ENCODE data around the gene NXN. TPM values are rescaled to one million over a fixed set of nuclear protein-coding genes. Genes with fewer than 3 reads are reported as not detected.

The NXN gene
- total RNA-seq, 1 experiment from 2014 or later = not detected

DNA sequence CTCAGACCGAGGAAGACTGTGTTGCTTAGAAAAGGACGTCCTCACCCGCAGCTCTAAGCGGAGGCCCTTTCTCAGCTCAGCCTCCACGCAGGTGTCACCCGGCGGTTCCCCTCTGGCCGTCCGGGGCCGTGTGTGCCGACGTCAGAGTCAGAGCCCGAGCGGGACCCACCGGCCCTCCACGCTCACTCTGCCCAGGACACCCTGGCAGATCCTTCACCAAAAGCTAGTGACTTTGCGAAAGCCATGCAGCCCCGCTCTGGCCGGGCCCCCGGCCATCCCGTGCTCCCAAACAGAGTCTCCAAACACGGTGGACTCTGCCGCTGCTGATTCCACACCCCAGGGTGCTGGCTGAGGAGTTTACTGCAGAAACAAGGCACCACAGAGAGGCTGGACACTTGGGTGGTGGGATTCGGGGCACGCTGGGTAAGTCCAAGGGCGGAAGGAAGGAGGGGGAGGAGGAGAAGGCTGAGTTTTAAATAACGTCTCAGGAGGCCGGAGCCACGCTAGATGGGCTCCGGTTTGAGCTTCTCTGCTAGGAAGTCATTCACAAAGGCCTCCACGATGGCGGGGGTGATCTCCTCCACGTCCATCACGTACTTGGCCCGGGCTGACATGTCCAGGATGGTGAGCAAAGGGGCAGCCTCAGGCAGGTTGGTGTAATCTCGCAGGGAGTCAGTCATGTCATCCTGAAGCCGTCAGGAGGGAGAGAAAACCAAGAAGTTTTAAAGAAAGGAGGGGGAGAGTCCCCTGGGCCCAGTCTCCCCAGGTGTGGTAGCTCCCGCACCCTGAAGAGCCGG lies 178.9 kb downstream of the NXN start:
- DNase-seq = no peak
- no peaks in the 10 kb centered on the region for H3K4me1 ChIP-seq (ENCODE audit: low read length)
- H3K36me3 ChIP-seq (ENCODE audit: insufficient read depth, low read length) = no peaks in the 10 kb centered on the region
- no peaks in the 10 kb centered on the region for H4K20me1 ChIP-seq (ENCODE audit: insufficient read depth, low read depth, low read length)
- H3K9me3 ChIP-seq (ENCODE audit: low read length) = no peaks in the 10 kb centered on the region
- H3K4me2 ChIP-seq (ENCODE audit: low read depth, low read length, poor library complexity, severe bottlenecking) = no peak overlapping the region
- no peak overlapping the region for H3K27ac ChIP-seq (ENCODE audit: low read length)
- no peaks in the 10 kb centered on the region for H3K9me2 ChIP-seq (replicated peaks; ENCODE audit: insufficient read depth, low read length)
- H2AFZ ChIP-seq (ENCODE audit: low read length) = no peak overlapping the region
- H3K27me3 ChIP-seq (ENCODE audit: low read length) = no peaks in the 10 kb centered on the region
- H3K9ac ChIP-seq (ENCODE audit: low read length) = no peak overlapping the region
- no peaks in the 10 kb centered on the region for H3K79me2 ChIP-seq (ENCODE audit: low read length)
- no peak overlapping the region for H3K4me3 ChIP-seq (ENCODE audit: low read length)

DNA sequence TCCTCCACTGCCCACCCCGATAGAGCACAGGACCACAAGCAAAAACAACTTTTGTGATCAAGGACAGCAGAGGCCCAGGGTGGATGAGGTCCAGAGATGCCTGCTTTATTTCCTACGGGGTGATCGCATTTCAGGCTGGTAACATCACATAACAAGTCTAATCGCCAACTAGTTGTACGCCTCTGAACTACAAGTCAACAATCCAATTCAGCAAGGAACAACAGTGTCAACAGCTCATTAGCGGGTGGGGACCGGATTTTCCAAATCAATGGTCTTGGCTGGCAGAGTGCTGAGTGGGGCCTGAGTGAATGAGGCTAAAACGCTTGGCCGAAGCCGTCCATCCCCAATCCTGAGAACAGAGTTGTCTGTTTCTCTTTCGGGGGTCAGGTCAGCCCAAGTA lies 180.3 kb downstream of the NXN start:
- Histone ChIP-seq H3K4me1 (ENCODE audit: low read length) (no peaks in the 10 kb centered on the region), H4K20me1 (ENCODE audit: insufficient read depth, low read depth, low read length) (no peaks in the 10 kb centered on the region), H3K9me2 (replicated peaks; ENCODE audit: insufficient read depth, low read length) (no peaks in the 10 kb centered on the region), H3K4me3 (ENCODE audit: low read length) (no peak overlapping the region), H3K27ac (ENCODE audit: low read length) (no peak overlapping the region), H3K27me3 (ENCODE audit: low read length) (no peaks in the 10 kb centered on the region), H3K9me3 (ENCODE audit: low read length) (no peaks in the 10 kb centered on the region), H3K36me3 (ENCODE audit: insufficient read depth, low read length) (no peaks in the 10 kb centered on the region), H3K4me2 (ENCODE audit: low read depth, low read length, poor library complexity, severe bottlenecking) (no peak overlapping the region), H3K79me2 (ENCODE audit: low read length) (no peaks in the 10 kb centered on the region), H2AFZ (ENCODE audit: low read length) (no peak overlapping the region), H3K9ac (ENCODE audit: low read length) (no peak overlapping the region)
- no peak for DNase-seq

DNA sequence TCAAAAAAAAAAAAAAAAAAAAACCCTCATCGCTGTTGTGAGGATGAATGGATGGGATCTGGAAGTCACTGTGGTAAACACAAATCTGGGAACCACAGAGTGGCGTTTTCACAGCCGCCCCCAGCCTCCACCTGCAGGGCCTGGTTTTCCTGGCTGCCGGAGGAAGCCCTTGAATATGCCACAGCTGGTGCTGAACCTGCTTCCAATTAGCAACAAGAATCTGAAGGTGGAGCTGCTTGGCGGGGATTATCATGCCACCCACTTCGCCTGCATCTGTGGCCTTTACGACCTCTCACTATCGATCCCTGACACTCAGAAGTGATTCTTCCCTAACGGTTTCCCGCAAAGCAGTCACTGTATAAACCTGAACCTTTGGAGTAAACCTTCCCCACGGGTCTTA lies 181.3 kb downstream of the NXN start:
- H3K9me3 ChIP-seq (ENCODE audit: low read length) = no peaks in the 10 kb centered on the region
- H3K4me3 ChIP-seq (ENCODE audit: low read length) = no peak overlapping the region
- H3K4me2 ChIP-seq (ENCODE audit: low read depth, low read length, poor library complexity, severe bottlenecking) = no peak overlapping the region
- H3K9me2 ChIP-seq (replicated peaks; ENCODE audit: insufficient read depth, low read length) = no peaks in the 10 kb centered on the region
- no peak overlapping the region for H3K9ac ChIP-seq (ENCODE audit: low read length)
- no peaks in the 10 kb centered on the region for H3K27me3 ChIP-seq (ENCODE audit: low read length)
- no peaks in the 10 kb centered on the region for H3K36me3 ChIP-seq (ENCODE audit: insufficient read depth, low read length)
- H3K4me1 ChIP-seq (ENCODE audit: low read length) = no peaks in the 10 kb centered on the region
- H3K79me2 ChIP-seq (ENCODE audit: low read length) = no peaks in the 10 kb centered on the region
- H4K20me1 ChIP-seq (ENCODE audit: insufficient read depth, low read depth, low read length) = no peaks in the 10 kb centered on the region
- H3K27ac ChIP-seq (ENCODE audit: low read length) = no peak overlapping the region
- no peak for DNase-seq
- no peak overlapping the region for H2AFZ ChIP-seq (ENCODE audit: low read length)

DNA sequence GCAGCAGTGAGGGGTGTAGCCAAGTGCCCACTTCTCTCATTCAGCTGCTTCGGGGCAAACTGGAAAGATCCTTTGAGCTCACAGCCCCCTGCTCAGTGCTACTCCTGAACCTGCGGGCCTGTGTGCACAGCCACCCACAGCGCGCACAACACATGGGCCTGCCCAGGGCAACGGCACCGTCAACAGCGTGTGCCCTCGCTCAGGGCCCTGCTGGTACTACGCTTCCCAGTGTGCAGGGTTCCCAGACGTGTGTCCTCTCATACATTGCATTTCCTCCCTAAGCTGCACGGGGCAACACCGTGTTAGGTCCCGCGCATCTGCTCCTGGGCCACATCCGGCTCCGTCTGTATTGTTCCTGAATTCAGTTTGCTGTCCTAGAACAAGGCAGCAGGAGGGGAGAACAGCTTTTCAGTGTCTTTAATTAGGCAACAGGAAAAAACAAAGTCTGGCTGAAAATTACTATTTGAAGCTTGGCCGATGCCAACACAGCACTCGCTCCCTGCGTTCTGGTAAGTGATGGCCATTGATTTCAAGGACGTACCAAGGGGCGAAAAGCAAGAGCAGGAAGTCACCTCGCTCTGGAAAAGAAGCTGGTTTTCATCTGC lies 182.2 kb downstream of the NXN start:
- no peaks in the 10 kb centered on the region for H3K9me2 ChIP-seq (replicated peaks; ENCODE audit: insufficient read depth, low read length)
- no peaks in the 10 kb centered on the region for H3K27me3 ChIP-seq (ENCODE audit: low read length)
- H3K9me3 ChIP-seq (ENCODE audit: low read length) = no peaks in the 10 kb centered on the region
- no peak overlapping the region for H3K9ac ChIP-seq (ENCODE audit: low read length)
- H3K79me2 ChIP-seq (ENCODE audit: low read length) = no peaks in the 10 kb centered on the region
- H3K27ac ChIP-seq (ENCODE audit: low read length) = no peak overlapping the region
- no peak overlapping the region for H3K4me3 ChIP-seq (ENCODE audit: low read length)
- H2AFZ ChIP-seq (ENCODE audit: low read length) = no peak overlapping the region
- DNase-seq = no peak
- H3K4me2 ChIP-seq (ENCODE audit: low read depth, low read length, poor library complexity, severe bottlenecking) = no peak overlapping the region
- H3K36me3 ChIP-seq (ENCODE audit: insufficient read depth, low read length) = no peaks in the 10 kb centered on the region
- H4K20me1 ChIP-seq (ENCODE audit: insufficient read depth, low read depth, low read length) = no peaks in the 10 kb centered on the region
- no peaks in the 10 kb centered on the region for H3K4me1 ChIP-seq (ENCODE audit: low read length)

DNA sequence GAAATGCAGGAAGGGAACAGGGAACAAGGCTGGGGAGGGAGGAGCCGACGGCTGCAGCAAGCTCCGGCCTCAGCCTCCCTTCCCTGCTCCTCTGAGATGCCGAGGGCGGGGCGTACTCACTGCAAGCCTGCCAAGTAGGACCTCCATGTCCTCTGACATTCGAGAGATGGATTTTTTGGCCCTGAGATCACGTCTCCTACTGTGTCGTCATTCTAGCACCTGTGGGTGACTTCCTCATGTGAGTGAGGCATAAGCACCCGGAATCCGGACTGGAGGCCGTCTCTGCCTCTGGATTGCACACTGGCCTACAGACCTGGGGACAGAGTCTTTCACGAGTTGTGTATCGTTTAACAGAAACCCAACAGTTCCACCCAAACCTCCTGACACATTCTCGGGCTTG lies 183.0 kb downstream of the NXN start:
- no peaks in the 10 kb centered on the region for H4K20me1 ChIP-seq (ENCODE audit: insufficient read depth, low read depth, low read length)
- no peak overlapping the region for H2AFZ ChIP-seq (ENCODE audit: low read length)
- no peak overlapping the region for H3K4me3 ChIP-seq (ENCODE audit: low read length)
- H3K4me2 ChIP-seq (ENCODE audit: low read depth, low read length, poor library complexity, severe bottlenecking) = no peak overlapping the region
- H3K9me2 ChIP-seq (replicated peaks; ENCODE audit: insufficient read depth, low read length) = no peaks in the 10 kb centered on the region
- no peaks in the 10 kb centered on the region for H3K79me2 ChIP-seq (ENCODE audit: low read length)
- no peaks in the 10 kb centered on the region for H3K27me3 ChIP-seq (ENCODE audit: low read length)
- no peak overlapping the region for H3K9ac ChIP-seq (ENCODE audit: low read length)
- H3K27ac ChIP-seq (ENCODE audit: low read length) = no peak overlapping the region
- H3K36me3 ChIP-seq (ENCODE audit: insufficient read depth, low read length) = no peaks in the 10 kb centered on the region
- DNase-seq = no peak
- no peaks in the 10 kb centered on the region for H3K4me1 ChIP-seq (ENCODE audit: low read length)
- H3K9me3 ChIP-seq (ENCODE audit: low read length) = no peaks in the 10 kb centered on the region

DNA sequence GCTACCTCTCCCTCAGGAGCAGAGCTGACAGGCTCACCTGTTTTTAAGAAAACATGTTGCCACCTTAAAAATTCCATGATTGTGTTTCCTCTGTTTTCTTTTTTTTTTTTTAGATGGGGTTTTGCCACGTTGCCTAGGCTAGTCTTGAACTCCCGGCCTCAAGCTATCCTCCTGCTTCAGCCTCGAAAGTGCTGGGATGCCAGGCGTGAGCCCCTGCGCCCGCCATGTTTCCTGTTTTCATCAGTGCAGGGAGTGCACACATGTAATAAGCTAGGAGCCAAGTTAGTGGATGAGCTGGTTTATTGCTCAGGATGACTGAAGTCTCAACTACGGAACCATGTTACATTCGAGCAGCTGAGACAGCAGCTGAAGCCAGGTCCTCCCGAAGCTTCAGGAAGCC lies 183.9 kb downstream of the NXN start:
- H3K79me2 ChIP-seq (ENCODE audit: low read length) = no peaks in the 10 kb centered on the region
- H3K4me3 ChIP-seq (ENCODE audit: low read length) = no peak overlapping the region
- no peaks in the 10 kb centered on the region for H3K9me2 ChIP-seq (replicated peaks; ENCODE audit: insufficient read depth, low read length)
- H3K4me1 ChIP-seq (ENCODE audit: low read length) = no peaks in the 10 kb centered on the region
- no peak overlapping the region for H3K4me2 ChIP-seq (ENCODE audit: low read depth, low read length, poor library complexity, severe bottlenecking)
- no peak for DNase-seq
- no peak overlapping the region for H2AFZ ChIP-seq (ENCODE audit: low read length)
- no peak overlapping the region for H3K9ac ChIP-seq (ENCODE audit: low read length)
- no peaks in the 10 kb centered on the region for H4K20me1 ChIP-seq (ENCODE audit: insufficient read depth, low read depth, low read length)
- H3K27ac ChIP-seq (ENCODE audit: low read length) = no peak overlapping the region
- H3K27me3 ChIP-seq (ENCODE audit: low read length) = no peaks in the 10 kb centered on the region
- H3K36me3 ChIP-seq (ENCODE audit: insufficient read depth, low read length) = no peaks in the 10 kb centered on the region
- H3K9me3 ChIP-seq (ENCODE audit: low read length) = no peaks in the 10 kb centered on the region

DNA sequence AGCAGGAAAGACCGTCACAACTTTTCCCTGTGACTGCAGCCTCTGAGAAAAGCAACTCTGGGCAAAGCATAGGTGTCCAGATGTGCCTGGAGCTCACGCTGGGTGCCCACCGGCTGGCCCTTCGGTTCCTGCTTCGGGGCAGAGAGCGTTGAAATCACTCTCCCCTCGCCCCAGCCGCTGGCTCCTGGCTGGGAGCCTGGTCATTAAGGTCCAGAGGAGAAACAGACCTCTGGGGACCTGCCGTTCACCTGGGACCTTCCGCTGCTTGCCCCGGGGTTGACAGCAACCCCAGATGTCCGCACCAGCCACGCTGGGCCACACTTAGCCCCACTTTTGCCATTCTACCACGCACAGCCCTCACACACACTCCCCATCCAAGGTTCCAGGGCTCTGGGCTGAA lies 184.3 kb downstream of the NXN start:
- Histone ChIP-seq H3K9ac (ENCODE audit: low read length) (no peak overlapping the region), H3K27me3 (ENCODE audit: low read length) (no peaks in the 10 kb centered on the region), H3K27ac (ENCODE audit: low read length) (no peak overlapping the region), H3K4me2 (ENCODE audit: low read depth, low read length, poor library complexity, severe bottlenecking) (no peak overlapping the region), H3K4me1 (ENCODE audit: low read length) (no peaks in the 10 kb centered on the region), H3K79me2 (ENCODE audit: low read length) (no peaks in the 10 kb centered on the region), H3K9me2 (replicated peaks; ENCODE audit: insufficient read depth, low read length) (no peaks in the 10 kb centered on the region), H3K9me3 (ENCODE audit: low read length) (no peaks in the 10 kb centered on the region), H3K4me3 (ENCODE audit: low read length) (no peak overlapping the region), H2AFZ (ENCODE audit: low read length) (no peak overlapping the region), H4K20me1 (ENCODE audit: insufficient read depth, low read depth, low read length) (no peaks in the 10 kb centered on the region), H3K36me3 (ENCODE audit: insufficient read depth, low read length) (peaks cover under 1% of the 10 kb centered on the region; the same call in 1 of the 2 replicates)
- DNase-seq = no peak

DNA sequence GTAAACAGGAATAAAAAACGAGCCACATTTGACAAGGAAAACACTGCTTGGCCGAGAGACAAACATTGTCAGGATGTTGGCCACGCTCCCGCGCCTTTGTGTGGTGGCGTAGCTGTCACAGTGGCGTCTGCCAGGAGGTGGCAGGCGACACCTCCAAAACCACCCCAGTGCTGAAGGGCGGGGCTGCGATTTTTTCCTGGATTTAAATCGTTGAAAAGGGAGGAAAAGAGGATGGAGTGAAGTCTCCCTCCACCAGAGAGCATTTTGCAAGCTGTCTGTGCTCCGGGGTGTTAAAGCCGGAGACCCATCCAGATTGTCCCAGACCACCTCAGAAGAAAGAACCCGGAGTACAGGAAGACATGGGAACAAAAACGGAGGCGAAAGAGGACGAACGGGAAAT lies 184.7 kb downstream of the NXN start:
- no peak for DNase-seq
- no peak overlapping the region for H3K4me2 ChIP-seq (ENCODE audit: low read depth, low read length, poor library complexity, severe bottlenecking)
- no peaks in the 10 kb centered on the region for H3K27me3 ChIP-seq (ENCODE audit: low read length)
- no peak overlapping the region for H3K27ac ChIP-seq (ENCODE audit: low read length)
- no peak overlapping the region for H3K9ac ChIP-seq (ENCODE audit: low read length)
- H3K9me3 ChIP-seq (ENCODE audit: low read length) = no peaks in the 10 kb centered on the region
- H4K20me1 ChIP-seq (ENCODE audit: insufficient read depth, low read depth, low read length) = no peaks in the 10 kb centered on the region
- H3K4me1 ChIP-seq (ENCODE audit: low read length) = no peaks in the 10 kb centered on the region
- no peaks in the 10 kb centered on the region for H3K9me2 ChIP-seq (replicated peaks; ENCODE audit: insufficient read depth, low read length)
- no peaks in the 10 kb centered on the region for H3K79me2 ChIP-seq (ENCODE audit: low read length)
- no peak overlapping the region for H2AFZ ChIP-seq (ENCODE audit: low read length)
- peaks cover 4% of the 10 kb centered on the region for H3K36me3 ChIP-seq (ENCODE audit: insufficient read depth, low read length)
- H3K4me3 ChIP-seq (ENCODE audit: low read length) = no peak overlapping the region
